Measurements from ENCODE around the gene ZIC5.
"Not testable (repeated sequence)": the region's sequence is repeated elsewhere in the genome, so short reads cannot be mapped to it uniquely, and the experiment has no call there.

Gene ZIC5

GRCh38 chr13:99955747-99956472, 15.7 kb downstream of the ZIC5 start:
- Histone ChIP-seq H3K9ac (ENCODE audit: low read length) (no peak overlapping the region), H3K27me3 (ENCODE audit: low read length) (no peaks in the 10 kb centered on the region), H3K36me3 (ENCODE audit: low read length) (no peaks in the 10 kb centered on the region), H3K9me3 (ENCODE audit: insufficient read depth, low read length) (no peaks in the 10 kb centered on the region), H3K4me3 (ENCODE audit: insufficient read depth, low read length, poor library complexity, severe bottlenecking) (no peak overlapping the region), H2AFZ (ENCODE audit: low read depth, low read length, severe bottlenecking) (no peak overlapping the region), H3K9me2 (replicated peaks; ENCODE audit: insufficient read depth, low read length) (no peaks in the 10 kb centered on the region), H3K79me2 (ENCODE audit: insufficient read depth, low read length) (no peaks in the 10 kb centered on the region), H3K4me2 (ENCODE audit: low read depth, low read length, poor library complexity, severe bottlenecking) (no peak overlapping the region), H3K27ac (ENCODE audit: low read depth, low read length) (no peak overlapping the region), H3F3A (ENCODE audit: insufficient read depth) (no peaks in the 10 kb centered on the region), H4K20me1 (ENCODE audit: low read depth, low read length) (no peaks in the 10 kb centered on the region)
- TF ChIP-seq CTCF (IDR thresholded peaks at IDR 0.05; ENCODE audit: insufficient read depth, low read length, poor library complexity, severe bottlenecking) (no peak), EZH2phosphoT487 (conservative IDR thresholded peaks at IDR 0.05; ENCODE audit: low read length) (no peak)

- no peak for TF ChIP-seq EZH2phosphoT487 (conservative IDR thresholded peaks at IDR 0.05; ENCODE audit: low read length)
- no peak for TF ChIP-seq CTCF (IDR thresholded peaks at IDR 0.05; ENCODE audit: insufficient read depth, low read length, poor library complexity, severe bottlenecking)
- H3K9ac ChIP-seq (ENCODE audit: low read length) = no peak overlapping the region
- no peaks in the 10 kb centered on the region for H3F3A ChIP-seq (ENCODE audit: insufficient read depth)
- no peak overlapping the region for H3K4me2 ChIP-seq (ENCODE audit: low read depth, low read length, poor library complexity, severe bottlenecking)
- no peaks in the 10 kb centered on the region for H3K36me3 ChIP-seq (ENCODE audit: low read length)
- H4K20me1 ChIP-seq (ENCODE audit: low read depth, low read length) = no peaks in the 10 kb centered on the region
- no peak overlapping the region for H2AFZ ChIP-seq (ENCODE audit: low read depth, low read length, severe bottlenecking)
- H3K9me3 ChIP-seq (ENCODE audit: insufficient read depth, low read length) = no peaks in the 10 kb centered on the region
- H3K79me2 ChIP-seq (ENCODE audit: insufficient read depth, low read length) = no peaks in the 10 kb centered on the region
- H3K4me3 ChIP-seq (ENCODE audit: insufficient read depth, low read length, poor library complexity, severe bottlenecking) = no peak overlapping the region
- no peaks in the 10 kb centered on the region for H3K27me3 ChIP-seq (ENCODE audit: low read length)
- no peaks in the 10 kb centered on the region for H3K9me2 ChIP-seq (replicated peaks; ENCODE audit: insufficient read depth, low read length)
- no peak overlapping the region for H3K27ac ChIP-seq (ENCODE audit: low read depth, low read length)
These were observed 16.3 kb downstream of the ZIC5 start for GRCh38 chr13:99955107-99955746.

GRCh38 chr13:99953138-99953755, 18.3 kb downstream of the ZIC5 start:
- H3K36me3 ChIP-seq (ENCODE audit: low read length) = no peaks in the 10 kb centered on the region
- H3K9me3 ChIP-seq (ENCODE audit: insufficient read depth, low read length) = no peaks in the 10 kb centered on the region
- no peaks in the 10 kb centered on the region for H3K9me2 ChIP-seq (replicated peaks; ENCODE audit: insufficient read depth, low read length)
- no peaks in the 10 kb centered on the region for H3F3A ChIP-seq (ENCODE audit: insufficient read depth)
- no peak for TF ChIP-seq EZH2phosphoT487 (conservative IDR thresholded peaks at IDR 0.05; ENCODE audit: low read length)
- no peak for TF ChIP-seq CTCF (IDR thresholded peaks at IDR 0.05; ENCODE audit: insufficient read depth, low read length, poor library complexity, severe bottlenecking)
- no peak overlapping the region for H2AFZ ChIP-seq (ENCODE audit: low read depth, low read length, severe bottlenecking)
- no peak overlapping the region for H3K4me2 ChIP-seq (ENCODE audit: low read depth, low read length, poor library complexity, severe bottlenecking)
- H4K20me1 ChIP-seq (ENCODE audit: low read depth, low read length) = no peaks in the 10 kb centered on the region
- H3K27me3 ChIP-seq (ENCODE audit: low read length) = no peaks in the 10 kb centered on the region
- H3K79me2 ChIP-seq (ENCODE audit: insufficient read depth, low read length) = no peaks in the 10 kb centered on the region
- H3K4me3 ChIP-seq (ENCODE audit: insufficient read depth, low read length, poor library complexity, severe bottlenecking) = no peak overlapping the region
- H3K9ac ChIP-seq (ENCODE audit: low read length) = no peak overlapping the region
- no peak overlapping the region for H3K27ac ChIP-seq (ENCODE audit: low read depth, low read length)

GRCh38 chr13:99951666-99952065, 19.9 kb downstream of the ZIC5 start:
- H2AFZ ChIP-seq (ENCODE audit: low read depth, low read length, severe bottlenecking); H3K36me3 ChIP-seq (ENCODE audit: low read length); H4K20me1 ChIP-seq (ENCODE audit: low read depth, low read length); H3K27ac ChIP-seq (ENCODE audit: low read depth, low read length); H3K79me2 ChIP-seq (ENCODE audit: insufficient read depth, low read length); H3K4me2 ChIP-seq (ENCODE audit: low read depth, low read length, poor library complexity, severe bottlenecking); H3F3A ChIP-seq (ENCODE audit: insufficient read depth); H3K9me2 ChIP-seq (replicated peaks; ENCODE audit: insufficient read depth, low read length); H3K9me3 ChIP-seq (ENCODE audit: insufficient read depth, low read length); H3K4me3 ChIP-seq (ENCODE audit: insufficient read depth, low read length, poor library complexity, severe bottlenecking); H3K9ac ChIP-seq (ENCODE audit: low read length); H3K27me3 ChIP-seq (ENCODE audit: low read length): not testable (repeated sequence)
